Measurements from ENCODE around the gene ERGIC2. TPM values are rescaled to one million over a fixed set of nuclear protein-coding genes. Genes with fewer than 3 reads are reported as not detected.

The ERGIC2 gene
- total and polyA plus RNA-seq, 2 of the 13 experiments (the other 11 are each of a cell fraction or from before 2014, with no cell fraction given), result 32.6 to 73.5 TPM

GRCh38 chr12:29402437-29402836 lies 21.5 kb upstream of the ERGIC2 start (continued):
- TF ChIP-seq SAFB2 (CRISPR knock-in tag; IDR thresholded peaks at IDR 0.05; ENCODE audit: borderline replicate concordance, low read depth) (no peak), ZBTB40 (IDR thresholded peaks at IDR 0.05) (no peak), ZBTB40 (CRISPR knock-in tag; IDR thresholded peaks at IDR 0.05) (no peak)

GRCh38 chr12:29398495-29398894 lies 17.5 kb upstream of the ERGIC2 start:
- intact Hi-C loops (cut with micrococcal nuclease; ENCODE audit: unreplicated experiment), result no loop called here
- no peaks in the 10 kb centered on the region for H3K9me3 ChIP-seq (ENCODE audit: low read length)
- H3K36me3 ChIP-seq (replicated peaks in 1 of 2; ENCODE audit: control insufficient read depth in 1 of 2, insufficient read depth in 2 of 2, low read length in 2 of 2), result no peaks in the 10 kb centered on the region
- FAIRE-seq (no peak), ATAC-seq (no peak), DNase-seq (ENCODE audit: low spot score) (no peak)
- no peak overlapping the region for H3K4me2 ChIP-seq (ENCODE audit: low read depth, low read length)
- no peak overlapping the region for H2AFZ ChIP-seq (ENCODE audit: low read length)
- ChIA-PET POLR2A (no interaction called here), CTCF (ENCODE audit: low intra/inter-chr PET ratio, low total read pairs) (no interaction called here)
- no peak overlapping the region for H3K4me3 ChIP-seq (replicated peaks in 1 of 3; ENCODE audit: insufficient read depth in 1 of 3, low read depth in 2 of 3, low read length in 3 of 3)
- H3K4me1 ChIP-seq (ENCODE audit: insufficient read depth, low read length), result no peaks in the 10 kb centered on the region
- H3K27me3 ChIP-seq (ENCODE audit: control insufficient read depth in 1 of 2, insufficient read depth in 2 of 2, low read length in 2 of 2), result no peaks in the 10 kb centered on the region
- H3K9ac ChIP-seq (ENCODE audit: insufficient read depth, low read depth, low read length), result no peak overlapping the region
- 0% methylated on average over 1 of the region's 1 CpG for WGBS (ENCODE audit: low lambda C conversion rate)
- H3K27ac ChIP-seq (ENCODE audit: extremely low read length, insufficient read depth, low read length), result no peak overlapping the region
- in situ Hi-C loops (cut with HindIII; ENCODE audit: extremely low pct_ligation_motif_present, low pct_unique_long_range_greater_than_20kb), result no loop called here
- no TSS peak for BruUV-seq (replicated peaks)
- H3K79me2 ChIP-seq (ENCODE audit: insufficient read depth, low read length), result no peaks in the 10 kb centered on the region
- H4K20me1 ChIP-seq (ENCODE audit: insufficient read depth, low read length), result no peaks in the 10 kb centered on the region
- TF ChIP-seq ZNF776 (CRISPR knock-in tag; IDR thresholded peaks at IDR 0.05), result no peak
- TF ChIP-seq ZNF687 (CRISPR knock-in tag; IDR thresholded peaks at IDR 0.05), result no peak
- no peak for TF ChIP-seq DDIT3 (CRISPR knock-in tag; IDR thresholded peaks at IDR 0.05)
- no peak for TF ChIP-seq THAP7 (CRISPR knock-in tag; IDR thresholded peaks at IDR 0.05)
- no peak for TF ChIP-seq REL (CRISPR knock-in tag; conservative IDR thresholded peaks at IDR 0.05)
- no peak for TF ChIP-seq NCOA5 (CRISPR knock-in tag; IDR thresholded peaks at IDR 0.05)

Data from HepG2 (cell line).